IPS-15b (cell line): ENCODE results near the gene MRPL33.
"Not testable (repeated sequence)": the region's sequence is repeated elsewhere in the genome, so short reads cannot be mapped to it uniquely, and the experiment has no call there.

Source experiments
- H3K27me3 ChIP-seq: one replicate; pipeline ENCODE4 v1.6.1; 2013; ENCODE audit warnings: low read length; ENCODE audit not compliant: control insufficient read depth, insufficient read depth
- H3K36me3 ChIP-seq: one replicate; pipeline ENCODE4 v1.6.1; 2013; ENCODE audit warnings: low read length; ENCODE audit not compliant: control insufficient read depth, insufficient read depth
- H3K4me1 ChIP-seq: one replicate; pipeline ENCODE4 v1.6.1; 2013; ENCODE audit warnings: mild to moderate bottlenecking, low read length; ENCODE audit not compliant: control insufficient read depth, insufficient read depth
- H3K4me3 ChIP-seq: one replicate; pipeline ENCODE4 v1.5.1; 2013; ENCODE audit warnings: low read depth, low read length
- H3K9ac ChIP-seq: one replicate; pipeline ENCODE4 v1.6.1; 2013; ENCODE audit warnings: low read depth, mild to moderate bottlenecking, low read length
- H3K9me3 ChIP-seq: one replicate; pipeline ENCODE4 v1.6.1; 2013; ENCODE audit warnings: mild to moderate bottlenecking, low read length; ENCODE audit not compliant: control insufficient read depth, insufficient read depth

Gene MRPL33

GRCh38 chr2:27763907-27764267, 7.6 kb upstream of the MRPL33 start:
- no peak overlapping the region for H3K4me3 ChIP-seq
- H3K36me3 ChIP-seq: no peaks in the 10 kb centered on the region
- no peaks in the 10 kb centered on the region for H3K4me1 ChIP-seq
- no peaks in the 10 kb centered on the region for H3K27me3 ChIP-seq
- no peak overlapping the region for H3K9ac ChIP-seq
- no peaks in the 10 kb centered on the region for H3K9me3 ChIP-seq

GRCh38 chr2:27764526-27764925, 7.0 kb upstream of the MRPL33 start:
- not testable (repeated sequence) for H3K4me3 ChIP-seq, H3K36me3 ChIP-seq, H3K4me1 ChIP-seq, H3K27me3 ChIP-seq, H3K9ac ChIP-seq, H3K9me3 ChIP-seq

- H3K4me3 ChIP-seq: no peak overlapping the region
- no peaks in the 10 kb centered on the region for H3K27me3 ChIP-seq
- no peaks in the 10 kb centered on the region for H3K4me1 ChIP-seq
- no peak overlapping the region for H3K9ac ChIP-seq
- H3K36me3 ChIP-seq: no peaks in the 10 kb centered on the region
- no peaks in the 10 kb centered on the region for H3K9me3 ChIP-seq
Measured at GRCh38 chr2:27765621-27766286, 5.8 kb upstream of the MRPL33 start.

GRCh38 chr2:27766287-27766661, 5.2 kb upstream of the MRPL33 start:
- no peaks in the 10 kb centered on the region for H3K4me1 ChIP-seq
- H3K4me3 ChIP-seq: no peak overlapping the region

GRCh38 chr2:27771202-27771547, 344 bp upstream of the MRPL33 start:
- peak overlapping the region; percentile 79 for H3K9ac ChIP-seq
- H3K4me3 ChIP-seq: peak overlapping the region; percentile 99
- no peaks in the 10 kb centered on the region for H3K9me3 ChIP-seq
- no peaks in the 10 kb centered on the region for H3K36me3 ChIP-seq
- peaks cover 4% of the 10 kb centered on the region for H3K4me1 ChIP-seq
- H3K27me3 ChIP-seq: no peaks in the 10 kb centered on the region

More at GRCh38 chr2:27766287-27766661, 5.2 kb upstream of the MRPL33 start:
- no peak overlapping the region for H3K9ac ChIP-seq
- H3K9me3 ChIP-seq: no peaks in the 10 kb centered on the region
- no peaks in the 10 kb centered on the region for H3K36me3 ChIP-seq
- H3K27me3 ChIP-seq: no peaks in the 10 kb centered on the region

GRCh38 chr2:27772804-27773203, 1.3 kb downstream of the MRPL33 start:
- no peaks in the 10 kb centered on the region for H3K9me3 ChIP-seq
- peak overlapping the region; percentile 99 for H3K4me3 ChIP-seq
- H3K9ac ChIP-seq: peak overlapping the region; percentile 98
- H3K36me3 ChIP-seq: no peaks in the 10 kb centered on the region
- H3K27me3 ChIP-seq: no peaks in the 10 kb centered on the region
- peaks cover 4% of the 10 kb centered on the region for H3K4me1 ChIP-seq

GRCh38 chr2:27773959-27774358, 2.4 kb downstream of the MRPL33 start:
- H3K9me3 ChIP-seq: no peaks in the 10 kb centered on the region
- peaks cover 4% of the 10 kb centered on the region for H3K4me1 ChIP-seq
- no peak overlapping the region for H3K9ac ChIP-seq
- H3K4me3 ChIP-seq: no peak overlapping the region
- H3K27me3 ChIP-seq: no peaks in the 10 kb centered on the region
- no peaks in the 10 kb centered on the region for H3K36me3 ChIP-seq

GRCh38 chr2:27776097-27776496, 4.6 kb downstream of the MRPL33 start:
- Histone ChIP-seq H3K27me3 (no peaks in the 10 kb centered on the region), H3K4me3 (no peak overlapping the region), H3K9ac (no peak overlapping the region), H3K36me3 (no peaks in the 10 kb centered on the region), H3K9me3 (no peaks in the 10 kb centered on the region), H3K4me1 (peaks cover 4% of the 10 kb centered on the region)

- Histone ChIP-seq H3K36me3 (no peaks in the 10 kb centered on the region), H3K4me1 (peaks cover 4% of the 10 kb centered on the region)
Measured at GRCh38 chr2:27776696-27777095, 5.2 kb downstream of the MRPL33 start.

GRCh38 chr2:27779417-27780055, 8.0 kb downstream of the MRPL33 start:
- no peaks in the 10 kb centered on the region for H3K9me3 ChIP-seq
- H3K4me3 ChIP-seq: no peak overlapping the region
- no peaks in the 10 kb centered on the region for H3K4me1 ChIP-seq
- no peaks in the 10 kb centered on the region for H3K36me3 ChIP-seq
- no peak overlapping the region for H3K9ac ChIP-seq
- no peaks in the 10 kb centered on the region for H3K27me3 ChIP-seq

More at GRCh38 chr2:27776696-27777095, 5.2 kb downstream of the MRPL33 start:
- H3K9ac ChIP-seq: no peak overlapping the region
- no peaks in the 10 kb centered on the region for H3K27me3 ChIP-seq
- no peak overlapping the region for H3K4me3 ChIP-seq
- H3K9me3 ChIP-seq: no peaks in the 10 kb centered on the region

GRCh38 chr2:27781496-27781895, 10.0 kb downstream of the MRPL33 start:
- Histone ChIP-seq H3K9me3 (no peaks in the 10 kb centered on the region), H3K4me1 (no peaks in the 10 kb centered on the region), H3K27me3 (no peaks in the 10 kb centered on the region), H3K9ac (no peak overlapping the region), H3K4me3 (no peak overlapping the region), H3K36me3 (no peaks in the 10 kb centered on the region)

GRCh38 chr2:27782701-27783100, 11.2 kb downstream of the MRPL33 start:
- Histone ChIP-seq H3K9ac (no peak overlapping the region), H3K4me3 (no peak overlapping the region), H3K9me3 (no peaks in the 10 kb centered on the region), H3K27me3 (no peaks in the 10 kb centered on the region), H3K36me3 (no peaks in the 10 kb centered on the region), H3K4me1 (no peaks in the 10 kb centered on the region)
